ENCODE data around the gene NHERF1. TPM values are rescaled to one million over a fixed set of nuclear protein-coding genes. Genes with fewer than 3 reads are reported as not detected.

The NHERF1 gene
- total RNA-seq, 2 experiments from 2014 or later = 68.4 to 72.4 TPM

GRCh38 chr17:74737299-74738050 is 11.0 kb upstream of the NHERF1 start:
- intact Hi-C loops (cut with DNase I, micrococcal nuclease) = loop anchor here (1.0 to 10.0 kb wide), 2 partner anchors 80 to 533 kb away; partner anchors contain the start of gene RPL38 (in 1 of the 2)
- H3K9me3 ChIP-seq (ENCODE audit: control insufficient read depth in 1 of 2, insufficient read depth in 1 of 2, low read length in 2 of 2) = no peaks in the 10 kb centered on the region
- peaks cover 79% of the 10 kb centered on the region for H3K4me1 ChIP-seq (ENCODE audit: insufficient read depth, low read length)
- peak overlapping the region; percentile 60 to 70 for H3K27ac ChIP-seq (ENCODE audit: low read depth in 1 of 2, low read length in 2 of 2)
- peak overlapping the region; percentile 93 for H3K4me3 ChIP-seq (ENCODE audit: low read length)
- ChIA-PET CTCF (interaction anchor here (0.7 to 6.0 kb wide), 16 partner anchors 8 to 358 kb away, joined by 3 to 101 read pairs (median 9); partner anchors contain the start of gene NAT9), POLR2A (interaction anchor here (0.7 to 5.1 kb wide), 16 partner anchors 8 to 124 kb away, joined by 3 to 89 read pairs (median 6); partner anchors contain the start of genes NAT9 and NHERF1)
- no peaks in the 10 kb centered on the region for H3K27me3 ChIP-seq (ENCODE audit: control insufficient read depth in 1 of 2, insufficient read depth in 2 of 2, low read length in 2 of 2)
- Mint-ChIP-seq H3K27ac (peak overlapping the region; percentile 91), H3K27me3 (no peaks in the 10 kb centered on the region), H3K4me3 (peak overlapping the region; percentile 95), H3K9me3 (no peaks in the 10 kb centered on the region), H3K4me1 (ENCODE audit: low read depth) (peaks cover 55% of the 10 kb centered on the region), H3K36me3 (ENCODE audit: low read depth) (no peaks in the 10 kb centered on the region)
- TF ChIP-seq CTCF (IDR thresholded peaks at IDR 0.05) = no peak
- ATAC-seq (ENCODE audit: poor library complexity) (peak; percentile 36), DNase-seq (peak in 8 of 14 experiments; percentile 33 to 81 (median 54))
- no peaks in the 10 kb centered on the region for H3K36me3 ChIP-seq (ENCODE audit: insufficient read depth, low read length)

- ChIA-PET CTCF (interaction anchor here (0.7 to 6.0 kb wide), 15 partner anchors 8 to 359 kb away, joined by 3 to 101 read pairs (median 10); partner anchors contain the start of gene NAT9), POLR2A (interaction anchor here (0.6 to 5.1 kb wide), 17 partner anchors 9 to 247 kb away, joined by 3 to 89 read pairs (median 4); partner anchors contain the start of genes FDXR, NAT9 and NHERF1)
- no peaks in the 10 kb centered on the region for H3K36me3 ChIP-seq (ENCODE audit: insufficient read depth, low read length)
- peak overlapping the region; percentile 93 for H3K4me3 ChIP-seq (ENCODE audit: low read length)
- TF ChIP-seq CTCF (IDR thresholded peaks at IDR 0.05) = no peak
- H3K27me3 ChIP-seq (ENCODE audit: control insufficient read depth in 1 of 2, insufficient read depth in 2 of 2, low read length in 2 of 2) = no peaks in the 10 kb centered on the region
- H3K27me3 Mint-ChIP-seq = no peaks in the 10 kb centered on the region
- peaks cover 64% of the 10 kb centered on the region for H3K4me1 Mint-ChIP-seq (ENCODE audit: low read depth)
- H3K27ac Mint-ChIP-seq = peak overlapping the region; percentile 91
- no peaks in the 10 kb centered on the region for H3K9me3 Mint-ChIP-seq
- H3K4me3 Mint-ChIP-seq = peak overlapping the region; percentile 95
- no peaks in the 10 kb centered on the region for H3K9me3 ChIP-seq (ENCODE audit: control insufficient read depth in 1 of 2, insufficient read depth in 1 of 2, low read length in 2 of 2)
- intact Hi-C loops (cut with DNase I, micrococcal nuclease) = loop anchor here in 1 of 2 experiments (10.0 kb wide), 1 partner anchor 534 kb away; the partner anchor contains the start of gene RPL38
- peak overlapping the region; percentile 60 to 70 for H3K27ac ChIP-seq (ENCODE audit: low read depth in 1 of 2, low read length in 2 of 2)
- ATAC-seq (ENCODE audit: poor library complexity) = peak; percentile 69
- peak; percentile 50 to 91 (median 70) for DNase-seq
- H3K36me3 Mint-ChIP-seq (ENCODE audit: low read depth) = no peaks in the 10 kb centered on the region
- H3K4me1 ChIP-seq (ENCODE audit: insufficient read depth, low read length) = peaks cover 82% of the 10 kb centered on the region
These were observed 10.1 kb upstream of the NHERF1 start for GRCh38 chr17:74738051-74738996.

Measured in CD4-positive, alpha-beta T cell (primary cell).